Cardiac muscle cell (in vitro differentiated cells and primary cell): Measurements from ENCODE around the gene FNBP1. TPM values are rescaled to one million over a fixed set of nuclear protein-coding genes. Genes with fewer than 3 reads are reported as not detected.

Experiments used
- DNase-seq, 2 donors: peaks; one replicate each; pipeline versions ENCODE4 v3.0.0 to v3.0.0-alpha.2; 2010 to 2017; ENCODE audit warnings: low read depth in 1 of 2, low spot score in 1 of 2
- H3K27ac ChIP-seq: fragments of 200-600 bp; sonication (generic); 2 replicates; pipeline ENCODE4 v1.5.1; 2016
- H3K27me3 ChIP-seq: fragments of 200-600 bp; sonication (generic); 2 replicates; pipeline ENCODE4 v1.6.0; 2016; ENCODE audit warnings: control low read depth
- H3K36me3 ChIP-seq: fragments of 200-600 bp; sonication (generic); 2 replicates; pipeline ENCODE4 v1.5.1; 2016; ENCODE audit warnings: control low read depth
- H3K4me1 ChIP-seq: fragments of 200-600 bp; sonication (generic); 2 replicates; pipeline ENCODE4 v1.8.1; 2017; ENCODE audit warnings: low read depth, mild to moderate bottlenecking, mixed run types
- H3K4me3 ChIP-seq: fragments of 200-600 bp; sonication (generic); 2 replicates; pipeline ENCODE4 v1.5.1; 2016; ENCODE audit warnings: mild to moderate bottlenecking
- H3K9me3 ChIP-seq: fragments of 200-600 bp; sonication (generic); 2 replicates; pipeline ENCODE4 v1.5.1; 2017; ENCODE audit warnings: low read depth, mild to moderate bottlenecking, control low read depth
- polyA plus RNA-seq: library from polyadenylated mRNA; unstranded; fragments of >200 nt; fragmentation: Nextera tagmentation; extraction: Ambion mirVana; gene quantifications from 2 replicates; pipeline ENCODE4 v1.2.1, GENCODE V29; 2016
- total RNA-seq: library from RNA; depleted of rRNA; stranded (reverse); fragments of >200 nt; gene quantifications from 2 replicates; pipeline ENCODE4 v1.2.3, GENCODE V29; 2016
- TF ChIP-seq, protein P1 (sequence below): IDR thresholded peaks from 2 replicates; pipeline ENCODE4 v1.5.1; 2012; ENCODE audit warnings: low read depth, mild to moderate bottlenecking, low read length

The FNBP1 gene
- total and polyA plus RNA-seq, 2 experiments from 2014 or later, result 20.5 to 37.9 TPM

- Histone ChIP-seq H3K36me3 (no peaks in the 10 kb centered on the region), H3K4me3 (no peak overlapping the region), H3K27ac (peak overlapping the region; percentile 6), H3K27me3 (no peaks in the 10 kb centered on the region), H3K4me1 (peaks cover 17% of the 10 kb centered on the region), H3K9me3 (no peaks in the 10 kb centered on the region)
- DNase-seq, result no peak
- TF ChIP-seq, protein P1, sequence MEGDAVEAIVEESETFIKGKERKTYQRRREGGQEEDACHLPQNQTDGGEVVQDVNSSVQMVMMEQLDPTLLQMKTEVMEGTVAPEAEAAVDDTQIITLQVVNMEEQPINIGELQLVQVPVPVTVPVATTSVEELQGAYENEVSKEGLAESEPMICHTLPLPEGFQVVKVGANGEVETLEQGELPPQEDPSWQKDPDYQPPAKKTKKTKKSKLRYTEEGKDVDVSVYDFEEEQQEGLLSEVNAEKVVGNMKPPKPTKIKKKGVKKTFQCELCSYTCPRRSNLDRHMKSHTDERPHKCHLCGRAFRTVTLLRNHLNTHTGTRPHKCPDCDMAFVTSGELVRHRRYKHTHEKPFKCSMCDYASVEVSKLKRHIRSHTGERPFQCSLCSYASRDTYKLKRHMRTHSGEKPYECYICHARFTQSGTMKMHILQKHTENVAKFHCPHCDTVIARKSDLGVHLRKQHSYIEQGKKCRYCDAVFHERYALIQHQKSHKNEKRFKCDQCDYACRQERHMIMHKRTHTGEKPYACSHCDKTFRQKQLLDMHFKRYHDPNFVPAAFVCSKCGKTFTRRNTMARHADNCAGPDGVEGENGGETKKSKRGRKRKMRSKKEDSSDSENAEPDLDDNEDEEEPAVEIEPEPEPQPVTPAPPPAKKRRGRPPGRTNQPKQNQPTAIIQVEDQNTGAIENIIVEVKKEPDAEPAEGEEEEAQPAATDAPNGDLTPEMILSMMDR, result no peak
These were observed 109.6 kb downstream of the FNBP1 start for GRCh38 chr9:129933185-129934040.

- DNase-seq, result peak in 1 of 2 donors; percentile 51
- no peaks in the 10 kb centered on the region for H3K36me3 ChIP-seq
- TF ChIP-seq, protein P1, result no peak
- no peak overlapping the region for H3K27ac ChIP-seq
- H3K4me1 ChIP-seq, result peaks cover 17% of the 10 kb centered on the region
- no peaks in the 10 kb centered on the region for H3K9me3 ChIP-seq
- no peaks in the 10 kb centered on the region for H3K27me3 ChIP-seq
- H3K4me3 ChIP-seq, result no peak overlapping the region
These were observed 110.5 kb downstream of the FNBP1 start for GRCh38 chr9:129932303-129933151.

GRCh38 chr9:129930743-129931142 lies 112.2 kb downstream of the FNBP1 start:
- Histone ChIP-seq H3K4me3 (no peak overlapping the region), H3K36me3 (peaks cover 6% of the 10 kb centered on the region), H3K9me3 (no peaks in the 10 kb centered on the region), H3K27me3 (no peaks in the 10 kb centered on the region), H3K27ac (no peak overlapping the region), H3K4me1 (peaks cover 17% of the 10 kb centered on the region)
- no peak for DNase-seq
- TF ChIP-seq, protein P1, result no peak

GRCh38 chr9:129929496-129930125 lies 113.4 kb downstream of the FNBP1 start:
- peaks cover 6% of the 10 kb centered on the region for H3K36me3 ChIP-seq
- H3K9me3 ChIP-seq, result no peaks in the 10 kb centered on the region
- no peaks in the 10 kb centered on the region for H3K27me3 ChIP-seq
- DNase-seq, result no peak
- TF ChIP-seq, protein P1, result no peak
- peaks cover 17% of the 10 kb centered on the region for H3K4me1 ChIP-seq
- no peak overlapping the region for H3K27ac ChIP-seq
- no peak overlapping the region for H3K4me3 ChIP-seq

- TF ChIP-seq, protein P1, result no peak
- no peak for DNase-seq
- Histone ChIP-seq H3K9me3 (no peaks in the 10 kb centered on the region), H3K4me1 (no peaks in the 10 kb centered on the region), H3K4me3 (no peak overlapping the region), H3K27me3 (no peaks in the 10 kb centered on the region), H3K36me3 (peaks cover 6% of the 10 kb centered on the region), H3K27ac (no peak overlapping the region)
These were observed 119.4 kb downstream of the FNBP1 start for GRCh38 chr9:129923589-129923988.
